ENCODE measurements around the gene AGO1.
A peak's percentile ranks its signal among the peaks of the same experiment; 100 is the strongest.
"Not testable (repeated sequence)": the region's sequence is repeated elsewhere in the genome, so short reads cannot be mapped to it uniquely, and the experiment has no call there.

Gene AGO1

DNA sequence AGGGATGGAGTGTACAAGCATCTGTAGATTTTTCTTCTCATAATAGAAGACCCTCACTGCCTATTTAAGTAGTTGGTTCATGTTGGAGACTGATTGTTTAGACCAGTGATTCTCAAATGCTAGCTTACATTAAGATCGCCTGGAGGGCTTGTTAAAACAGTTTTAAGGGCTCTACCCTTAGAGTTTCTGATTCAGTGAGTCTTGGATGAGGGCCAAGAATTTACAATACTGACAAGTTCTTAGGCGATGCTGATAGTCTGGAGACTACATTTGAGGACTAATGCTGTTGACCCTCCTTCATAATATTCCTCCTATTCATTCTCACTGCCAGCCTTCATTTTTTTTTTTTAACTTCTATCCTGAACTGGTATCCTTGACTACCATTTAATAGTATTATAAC lies 32.7 kb downstream of the AGO1 start:
- DNase-seq (ENCODE audit: low spot score): no peak

- DNase-seq (ENCODE audit: low spot score): no peak
Observed at GRCh38 chr1:35923791-35924221, 40.8 kb downstream of the AGO1 start.

DNA sequence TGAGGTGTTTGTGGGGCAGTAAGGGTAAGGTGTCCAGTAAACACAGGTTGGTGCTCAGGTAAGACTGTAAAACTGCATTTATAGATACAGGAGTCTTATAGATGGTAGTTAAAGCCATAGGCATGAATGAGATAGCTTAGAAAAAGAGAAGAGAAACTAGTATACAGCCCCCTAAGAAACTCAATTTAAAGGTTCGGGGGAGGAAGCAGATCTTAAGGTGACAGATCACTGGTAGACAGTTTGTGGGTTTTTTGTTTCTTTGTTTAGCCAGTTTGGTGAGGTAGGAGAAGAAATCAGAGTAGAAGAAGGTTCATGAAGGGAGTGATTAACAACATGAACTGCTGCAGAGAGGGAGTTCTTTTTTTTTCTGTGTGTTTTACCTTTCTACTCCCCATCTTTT lies 41.8 kb downstream of the AGO1 start:
- no peak for DNase-seq (ENCODE audit: low spot score)

DNA sequence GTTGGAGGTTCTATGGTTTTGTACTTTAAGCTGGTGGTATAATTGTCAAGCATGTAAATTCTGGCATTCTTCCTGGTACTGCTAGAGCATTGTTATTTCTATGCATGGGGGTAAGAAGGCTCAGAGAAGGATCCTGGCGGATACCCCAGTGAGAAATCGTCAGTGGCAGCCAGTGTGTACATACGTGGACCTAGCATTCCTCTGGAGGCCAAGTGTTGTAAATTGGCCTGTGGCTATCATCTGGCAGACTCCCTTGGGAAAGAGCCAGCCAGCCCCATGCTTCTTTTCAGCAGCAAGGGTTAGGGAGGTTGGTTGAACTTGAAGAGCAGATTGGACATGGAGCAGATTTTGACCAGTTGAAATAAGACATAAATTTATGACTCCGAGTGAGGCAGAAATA lies 42.7 kb downstream of the AGO1 start:
- DNase-seq (ENCODE audit: low spot score): no peak

DNA sequence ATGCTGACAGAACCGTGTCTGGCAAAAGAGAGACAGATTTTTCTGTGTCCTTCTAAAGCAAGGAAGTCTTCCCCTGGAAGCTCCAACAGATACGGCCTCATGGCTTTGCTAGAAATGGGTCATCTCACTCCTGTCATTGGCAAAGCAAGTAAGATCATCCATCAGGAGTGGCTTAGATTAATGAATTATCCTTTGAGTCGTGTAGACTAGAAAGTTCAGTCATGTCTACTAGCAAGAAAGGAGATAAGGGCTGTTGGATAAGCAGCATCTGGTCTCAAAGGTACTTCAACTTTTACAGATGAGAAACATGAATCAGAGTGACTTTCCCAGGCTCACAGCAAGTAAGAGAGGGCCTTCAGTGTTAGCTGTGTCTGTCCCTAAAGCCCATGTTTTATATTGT lies 44.5 kb downstream of the AGO1 start:
- no peak for DNase-seq (ENCODE audit: low spot score)

GRCh38 chr1:35929730-35930592 lies 47.0 kb downstream of the AGO1 start:
- peak; percentile 62 for DNase-seq (ENCODE audit: low spot score)

DNA sequence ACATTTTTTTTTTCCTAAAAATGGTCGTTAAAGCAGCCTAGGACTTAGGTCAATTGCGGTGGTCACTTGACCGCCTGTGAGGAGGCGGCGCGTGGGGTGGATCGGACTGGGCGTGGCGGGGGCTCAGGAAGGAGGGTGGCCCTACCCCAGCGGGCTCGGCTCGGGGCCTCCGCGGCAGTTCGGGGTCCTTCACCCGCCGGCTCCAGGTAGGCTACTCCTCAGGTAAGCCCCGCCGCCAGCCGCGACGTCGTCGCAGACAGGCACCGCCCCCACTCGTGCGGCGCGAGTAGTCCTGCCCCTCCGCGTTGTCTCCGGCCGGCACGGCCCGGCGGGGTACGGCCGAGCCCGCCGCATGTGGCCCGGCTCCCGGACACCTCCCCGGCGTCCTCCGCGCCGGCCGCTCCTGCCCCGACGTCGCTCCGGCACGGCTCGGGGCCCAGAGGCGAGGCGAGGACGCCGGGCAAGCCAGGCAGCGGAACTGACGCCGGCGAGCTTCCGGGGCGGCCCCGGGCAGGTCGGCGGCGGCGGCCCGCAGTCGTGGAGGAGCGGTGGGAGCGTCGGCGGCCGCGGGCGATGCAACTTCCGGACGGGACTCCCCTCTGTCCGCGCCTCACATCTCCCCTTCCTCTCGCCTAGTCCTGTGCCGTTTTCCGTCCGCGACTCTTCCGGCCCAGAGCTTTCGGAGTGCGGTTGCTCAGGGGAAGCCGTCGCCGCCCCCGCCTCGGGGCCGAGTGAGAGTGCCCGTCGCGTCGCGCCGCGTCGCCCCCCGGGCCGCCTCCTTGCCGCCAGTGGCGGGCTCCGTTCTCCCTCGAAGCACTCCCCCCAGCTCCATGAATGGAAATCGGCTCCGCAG lies 47.8 kb downstream of the AGO1 start, which contains the start of gene AGO3:
Gene AGO3, plus strand, starts transcription at position 513 of the 853 bp plus-strand sequence. Its CDS starts 322 bp downstream, at position 835.
- peak; percentile 81 for DNase-seq (ENCODE audit: low spot score)

GRCh38 chr1:35931446-35932157 lies 48.6 kb downstream of the AGO1 start:
- peak; percentile 19 for DNase-seq (ENCODE audit: low spot score)

DNA sequence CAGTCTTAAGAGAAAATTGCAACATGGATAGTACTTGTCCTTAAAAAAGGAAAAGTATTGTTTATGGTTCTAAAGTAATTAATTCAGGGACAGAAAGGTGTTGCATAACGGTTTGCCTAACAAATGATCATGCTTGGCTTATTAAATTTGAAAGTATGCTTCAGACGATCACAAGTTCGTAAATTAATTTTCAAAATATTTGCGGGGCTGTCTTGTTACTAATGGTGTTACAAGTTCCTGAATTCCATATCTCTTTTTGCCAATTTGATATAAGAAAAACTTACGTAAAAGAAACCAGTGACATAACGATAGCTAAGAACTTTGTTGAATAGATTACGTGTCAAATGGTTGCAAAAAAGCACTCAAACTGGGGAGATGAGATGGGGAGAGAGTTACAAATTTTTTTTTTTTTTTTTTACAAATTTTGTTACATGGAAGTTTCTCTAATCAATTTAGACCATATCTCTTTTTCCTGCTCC lies 49.2 kb downstream of the AGO1 start:
- no peak for DNase-seq (ENCODE audit: low spot score)

DNA sequence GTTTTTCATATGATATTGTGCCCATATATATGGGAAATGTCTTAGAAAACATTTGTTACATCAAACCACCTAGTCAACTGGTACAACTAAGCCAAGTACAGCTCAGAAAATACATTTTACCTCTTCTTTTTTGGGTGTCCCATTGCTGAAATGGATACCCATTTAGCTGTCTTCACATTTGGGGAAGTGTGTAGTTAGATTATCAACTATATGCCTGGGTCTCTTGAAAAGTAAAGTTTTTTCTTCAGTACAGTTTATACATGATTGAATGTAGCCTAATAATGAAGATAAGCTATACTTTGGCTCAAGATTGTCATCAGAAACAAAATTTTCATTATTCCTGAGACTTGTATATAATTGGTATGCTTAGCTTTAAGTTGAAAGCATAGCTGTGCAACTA lies 49.9 kb downstream of the AGO1 start:
- no peak for DNase-seq (ENCODE audit: low spot score)

- DNase-seq (ENCODE audit: low spot score): no peak
Observed at GRCh38 chr1:35935442-35936388, 52.7 kb downstream of the AGO1 start.

- no peak for DNase-seq (ENCODE audit: low spot score)
Observed at GRCh38 chr1:35936838-35937237, 53.8 kb downstream of the AGO1 start.

DNA sequence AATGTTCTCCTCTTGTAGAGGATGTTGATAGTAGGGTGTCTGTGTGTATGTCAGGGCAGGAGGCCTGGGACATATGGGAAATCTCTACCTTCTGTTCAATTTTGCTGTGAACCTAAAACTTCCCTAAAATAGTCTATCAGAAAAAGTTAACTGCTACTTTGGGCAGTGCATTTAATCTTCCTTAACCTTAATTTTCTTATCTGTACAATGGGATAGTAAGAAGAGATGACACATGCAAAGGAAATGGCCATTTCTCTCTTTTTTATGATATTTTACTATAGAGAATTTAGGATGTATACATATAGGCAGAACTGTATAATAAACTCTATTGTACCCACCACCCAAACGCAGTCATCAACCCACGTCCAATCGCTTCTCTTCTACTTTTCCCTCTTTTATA lies 56.5 kb downstream of the AGO1 start:
- no peak for DNase-seq (ENCODE audit: low spot score)

GRCh38 chr1:35945327-35945726 lies 62.3 kb downstream of the AGO1 start:
- no peak for DNase-seq (ENCODE audit: low spot score)

GRCh38 chr1:35947547-35947946 lies 64.5 kb downstream of the AGO1 start:
- DNase-seq (ENCODE audit: low spot score): no peak

GRCh38 chr1:35958558-35958957 lies 75.5 kb downstream of the AGO1 start:
- no peak for DNase-seq (ENCODE audit: low spot score)

DNA sequence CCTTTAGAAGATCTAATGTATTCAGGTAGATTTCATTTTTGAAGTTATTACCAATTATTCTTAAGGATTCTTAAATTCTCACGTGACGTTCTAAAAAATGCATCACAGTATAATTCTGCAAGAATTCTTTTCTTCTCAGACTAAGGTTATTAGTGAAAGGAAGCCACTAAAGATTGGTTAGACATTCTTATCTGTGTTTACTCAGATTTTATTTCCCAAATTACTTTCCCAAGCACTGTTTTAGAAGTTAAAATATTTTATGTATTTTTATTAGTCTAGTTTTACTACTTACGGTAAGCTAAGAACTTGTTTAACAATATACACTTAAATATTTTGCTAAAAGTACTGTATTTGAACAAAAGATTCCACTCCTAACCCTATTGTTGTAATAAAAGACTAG lies 76.3 kb downstream of the AGO1 start:
- DNase-seq (ENCODE audit: low spot score): no peak

DNA sequence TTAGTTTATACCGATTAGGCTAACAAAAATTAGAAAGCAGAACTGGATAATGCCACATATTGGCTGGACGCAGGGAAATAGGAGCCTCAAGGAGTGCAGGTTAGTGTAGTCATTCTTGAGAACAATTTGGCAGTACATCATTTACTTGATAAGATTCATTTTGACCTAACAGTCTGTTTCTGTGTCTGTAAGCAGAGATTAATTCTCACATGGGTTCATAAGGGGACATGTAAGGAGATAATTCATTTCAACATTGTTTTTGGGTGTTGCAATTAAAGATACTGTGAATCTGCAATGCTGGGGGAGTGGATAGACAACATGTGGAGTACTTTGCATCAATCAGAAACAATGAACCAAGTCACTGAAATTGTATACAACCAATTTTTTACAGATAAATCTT lies 79.9 kb downstream of the AGO1 start:
- no peak for DNase-seq (ENCODE audit: low spot score)

- DNase-seq (ENCODE audit: low spot score): not testable (repeated sequence)
Observed at GRCh38 chr1:35964277-35964676, 81.3 kb downstream of the AGO1 start.

- DNase-seq (ENCODE audit: low spot score): no peak
Observed at GRCh38 chr1:35968396-35968795, 85.4 kb downstream of the AGO1 start.

- DNase-seq (ENCODE audit: low spot score): no peak
Observed at GRCh38 chr1:35971601-35972000, 88.6 kb downstream of the AGO1 start.

Data from putamen (tissue), 1 donor.